Neural cell (in vitro differentiated cells): ENCODE measurements around the gene TBCA.

Source experiments
- POLR2AphosphoS5 ChIP-seq: IDR thresholded peaks from 2 replicates; pipeline ENCODE4 v1.6.1; 2012
- RAD21 ChIP-seq: fragments of 450-650 bp; conservative IDR thresholded peaks from 2 replicates; pipeline ENCODE4 v1.6.1; 2014; ENCODE audit warnings: antibody characterized with exemption, mild to moderate bottlenecking, moderate library complexity
- TAF1 ChIP-seq: IDR thresholded peaks from 2 replicates; pipeline ENCODE4 v1.6.1; 2012; ENCODE audit warnings: low read depth
- TF ChIP-seq, protein P1 (sequence below): fragments of 450-650 bp; IDR thresholded peaks from 2 replicates; pipeline ENCODE4 v1.5.1; 2014; ENCODE audit warnings: antibody characterized with exemption, mild to moderate bottlenecking, moderate library complexity; ENCODE audit not compliant: poor library complexity, severe bottlenecking

DNA sequence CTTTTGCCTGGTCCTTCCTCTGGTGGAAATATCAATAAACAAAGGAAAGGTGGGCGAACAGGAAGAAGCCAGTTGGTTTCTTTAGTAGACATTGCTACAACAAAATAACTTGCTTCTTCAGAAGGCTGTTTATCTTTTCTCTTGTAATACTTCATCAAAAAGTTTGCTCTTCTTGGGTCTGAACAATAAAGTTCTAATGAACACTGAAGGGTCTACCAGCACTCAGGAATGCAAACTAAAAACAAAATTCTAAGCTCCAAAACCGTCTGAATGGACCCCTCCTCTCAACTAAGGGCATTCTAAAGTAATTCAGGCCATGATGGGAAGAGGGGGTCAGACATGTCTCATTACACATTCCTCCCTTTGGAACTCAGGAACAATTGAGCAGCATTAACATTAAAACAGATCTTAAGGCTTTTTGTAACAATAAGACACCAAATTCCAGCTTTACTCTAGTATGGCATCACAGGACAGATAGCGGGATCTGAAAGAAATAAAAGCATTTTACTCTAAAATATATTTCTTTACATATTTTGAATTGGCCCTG, 2.3 kb downstream of the TBCA start:
- TF ChIP-seq, protein P1, sequence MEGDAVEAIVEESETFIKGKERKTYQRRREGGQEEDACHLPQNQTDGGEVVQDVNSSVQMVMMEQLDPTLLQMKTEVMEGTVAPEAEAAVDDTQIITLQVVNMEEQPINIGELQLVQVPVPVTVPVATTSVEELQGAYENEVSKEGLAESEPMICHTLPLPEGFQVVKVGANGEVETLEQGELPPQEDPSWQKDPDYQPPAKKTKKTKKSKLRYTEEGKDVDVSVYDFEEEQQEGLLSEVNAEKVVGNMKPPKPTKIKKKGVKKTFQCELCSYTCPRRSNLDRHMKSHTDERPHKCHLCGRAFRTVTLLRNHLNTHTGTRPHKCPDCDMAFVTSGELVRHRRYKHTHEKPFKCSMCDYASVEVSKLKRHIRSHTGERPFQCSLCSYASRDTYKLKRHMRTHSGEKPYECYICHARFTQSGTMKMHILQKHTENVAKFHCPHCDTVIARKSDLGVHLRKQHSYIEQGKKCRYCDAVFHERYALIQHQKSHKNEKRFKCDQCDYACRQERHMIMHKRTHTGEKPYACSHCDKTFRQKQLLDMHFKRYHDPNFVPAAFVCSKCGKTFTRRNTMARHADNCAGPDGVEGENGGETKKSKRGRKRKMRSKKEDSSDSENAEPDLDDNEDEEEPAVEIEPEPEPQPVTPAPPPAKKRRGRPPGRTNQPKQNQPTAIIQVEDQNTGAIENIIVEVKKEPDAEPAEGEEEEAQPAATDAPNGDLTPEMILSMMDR, result no peak
- no peak for TF ChIP-seq RAD21
- TF ChIP-seq TAF1, result no peak
- TF ChIP-seq POLR2AphosphoS5, result no peak
